Heart right ventricle (tissue), 16 donors: ENCODE measurements around the gene CA10. TPM values are rescaled to one million over a fixed set of nuclear protein-coding genes. Genes with fewer than 3 reads are reported as not detected.

Experiments
- ATAC-seq, 8 donors: fragments of 200-7000 bp; cut with Tn5 transposase; one replicate each; pipeline ENCODE4 v1.9.1; 2020; ENCODE audit warnings: mild to moderate bottlenecking in 8 of 8, moderate library complexity in 8 of 8, moderate number of reproducible peaks in 1 of 8
- DNase-seq, 2 donors: peaks; one replicate each; pipeline ENCODE4 v3.0.0-alpha.2; 2020
- H3K27ac ChIP-seq, 10 donors: fragments of 200-600 bp; sonication (generic) in 2 of 10; one replicate each; pipeline versions ENCODE4 v1.5.0 to v1.8.0; 2020 to 2022; ENCODE audit warnings: mild to moderate bottlenecking in 3 of 10
- H3K27me3 ChIP-seq, 7 donors: fragments of 200-600 bp; one replicate each; pipeline ENCODE4 v1.8.0; 2021 to 2022; ENCODE audit warnings: mild to moderate bottlenecking in 2 of 7
- H3K36me3 ChIP-seq, 9 donors: fragments of 200-600 bp; sonication (generic) in 1 of 9; one replicate each; pipeline versions ENCODE4 v1.5.0 to v1.8.0; 2020 to 2022; ENCODE audit warnings: mild to moderate bottlenecking in 2 of 9
- H3K4me1 ChIP-seq, 9 donors: fragments of 200-600 bp; sonication (generic) in 1 of 9; one replicate each; pipeline versions ENCODE4 v1.5.0 to v1.8.0; 2020 to 2022; ENCODE audit warnings: mild to moderate bottlenecking in 4 of 9
- H3K4me3 ChIP-seq, 10 donors: fragments of 200-600 bp; sonication (generic) in 2 of 10; one replicate each; pipeline versions ENCODE4 v1.5.0 to v1.8.0; 2020 to 2022; ENCODE audit warnings: mild to moderate bottlenecking in 7 of 10, moderate library complexity in 2 of 10
- H3K9me3 ChIP-seq, 11 donors: fragments of 200-600 bp in 10 of 11; sonication (generic) in 2 of 11; one replicate each; pipeline versions ENCODE4 v1.5.0 to v1.8.0; 2013 to 2022; ENCODE audit warnings: mild to moderate bottlenecking in 2 of 11, control low read depth in 1 of 11, moderate library complexity in 1 of 11
- WGBS, 2 donors: extraction: QIAGEN DNeasy Blood & Tissue Kit; methylation state at CpG; one replicate each; pipeline ENCODE4 v1.1.7; 2013; ENCODE audit warnings: inconsistent platforms in 1 of 2; 5-methylcytosine and 5-hydroxymethylcytosine counted together
- intact Hi-C, 10 donors: fragments of 100-400 bp; cut with DNase I; formaldehyde crosslinking; loops; one replicate each; pipeline versions ENCODE4 v1.11.1 to v1.14.2; 2022
- polyA plus RNA-seq, 2 donors: library from polyadenylated mRNA; stranded (reverse); fragments of 200-250 nt; gene quantifications; one replicate each; pipeline ENCODE4 v1.2.3, GENCODE V29; 2013
- total RNA-seq, 10 donors: library from RNA; stranded (reverse); fragmentation: NEBNext Ultra II Directional in 3 of 10; extraction: Animal tissue kit (Norgen Biotek cat#: 25700) in 3 of 10; gene quantifications; one replicate each; pipeline versions ENCODE4 v1.2.1 to v1.2.4, GENCODE V29; 2021 to 2023
- TF ChIP-seq, protein P1 (sequence below), 9 donors: fragments of 200-600 bp; sonication (generic) in 2 of 9; IDR thresholded peaks; one replicate each; pipeline versions ENCODE4 v1.5.0 to v1.8.0; 2021 to 2022; ENCODE audit warnings: antibody characterized with exemption in 9 of 9, mild to moderate bottlenecking in 5 of 9, moderate library complexity in 1 of 9
- donor health status: Arrhythmogenic right ventricular cardiomyopathy.
- donor health status: ischemic (EF 13 %, LVEDD 7.1; RV severe dilation, severe dysfunction).
- donor health status: healthy with polysubstance abuse.
- donor health status: DM: no; HTN: yes; CAD: no.
- donor health status: DM: no; HTN: no; CAD: no.
- donor health status: ischemic (EF 25% LVEDD 6.9; RV normal size, moderate dysfunction).
- donor health status: ischemic (EF 25% LVEDD 5.7; RV mildly dilated, moderate dysfunction).
- donor health status: healthy.
- donor health status: DM: yes; HTN: yes; CAD: no.
- donor health status: Ischemic cardiomyopathy.
- donor health status: ischemic (EF 35%, LVEDD 5.7; RV mildly dilated, moderate dysfunction).
- donor health status: nonischemic (EF 11% LVEDD 7.7; RV severe dilation, severe dysfunction).
- donor health status: DM: yes; HTN: yes; CAD: no.
- donor health status: PGD.
- donor health status: ischemic (EF 29% LVEDD 5.4; RV normal size, mild dysfunction).
- donor health status: nonischemic (EF 23%, LVEDD 6.1; RV moderate dilation, normal function).

CA10 gene
- total and polyA plus RNA-seq, 12 donors, result not detected

DNA sequence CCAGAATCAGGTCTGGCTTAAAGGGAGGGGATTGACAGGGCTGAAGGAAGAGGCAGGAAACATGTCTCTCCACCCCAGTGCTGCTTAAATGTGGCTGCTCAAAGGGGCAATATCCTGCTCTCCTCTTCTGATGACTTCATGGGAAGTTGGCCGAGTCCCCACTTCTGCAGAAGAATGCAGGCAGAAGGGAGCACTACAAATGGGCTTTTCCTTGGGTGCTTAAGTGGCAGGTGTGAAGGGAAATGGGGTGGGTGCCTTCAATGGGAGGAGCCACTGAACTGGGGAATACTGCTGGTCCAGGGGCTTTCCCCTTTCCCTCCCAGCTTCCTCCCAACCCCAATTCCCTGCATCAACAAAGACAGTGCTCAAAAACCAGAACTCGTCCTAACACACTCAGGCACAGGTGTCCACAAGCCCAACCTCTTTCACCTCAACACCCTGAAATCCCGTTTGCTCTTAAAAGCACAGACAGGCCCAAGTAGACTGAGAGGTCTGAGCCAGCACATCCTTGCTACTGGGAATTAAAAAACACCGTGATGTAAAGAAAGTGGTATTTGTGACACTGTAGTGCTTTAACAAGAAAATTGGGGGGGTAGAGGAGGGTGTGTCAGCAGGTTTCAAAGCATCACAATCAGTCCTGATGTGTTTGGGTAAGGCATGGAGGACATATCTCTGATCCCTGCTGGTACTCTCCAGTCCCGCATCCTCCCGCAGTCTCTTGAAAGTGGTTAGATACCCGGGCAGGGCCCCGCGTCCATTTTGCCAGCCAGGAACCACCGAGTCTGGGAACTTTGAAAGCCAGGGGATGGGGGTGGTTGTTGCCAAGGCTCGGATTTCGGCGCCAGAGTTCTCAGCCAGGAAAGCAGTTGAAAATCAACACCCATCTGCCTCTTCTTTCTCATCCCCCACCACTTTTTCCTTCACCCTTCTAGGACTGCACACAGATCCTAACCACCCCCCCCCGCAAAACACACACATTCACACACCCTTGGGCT lies 1.6 kb downstream of the CA10 start:
- DNase-seq, result no peak
- H3K4me1 ChIP-seq, result peaks cover 0 to 7% (median 0%) of the 10 kb centered on the region in 9 donors
- no peak overlapping the region for H3K4me3 ChIP-seq
- no peak overlapping the region for H3K27ac ChIP-seq
- 10 to 15% methylated on average over 14 of the region's 14 CpGs for WGBS, 2 donors
- H3K9me3 ChIP-seq, result no peaks in the 10 kb centered on the region
- TF ChIP-seq, protein P1, sequence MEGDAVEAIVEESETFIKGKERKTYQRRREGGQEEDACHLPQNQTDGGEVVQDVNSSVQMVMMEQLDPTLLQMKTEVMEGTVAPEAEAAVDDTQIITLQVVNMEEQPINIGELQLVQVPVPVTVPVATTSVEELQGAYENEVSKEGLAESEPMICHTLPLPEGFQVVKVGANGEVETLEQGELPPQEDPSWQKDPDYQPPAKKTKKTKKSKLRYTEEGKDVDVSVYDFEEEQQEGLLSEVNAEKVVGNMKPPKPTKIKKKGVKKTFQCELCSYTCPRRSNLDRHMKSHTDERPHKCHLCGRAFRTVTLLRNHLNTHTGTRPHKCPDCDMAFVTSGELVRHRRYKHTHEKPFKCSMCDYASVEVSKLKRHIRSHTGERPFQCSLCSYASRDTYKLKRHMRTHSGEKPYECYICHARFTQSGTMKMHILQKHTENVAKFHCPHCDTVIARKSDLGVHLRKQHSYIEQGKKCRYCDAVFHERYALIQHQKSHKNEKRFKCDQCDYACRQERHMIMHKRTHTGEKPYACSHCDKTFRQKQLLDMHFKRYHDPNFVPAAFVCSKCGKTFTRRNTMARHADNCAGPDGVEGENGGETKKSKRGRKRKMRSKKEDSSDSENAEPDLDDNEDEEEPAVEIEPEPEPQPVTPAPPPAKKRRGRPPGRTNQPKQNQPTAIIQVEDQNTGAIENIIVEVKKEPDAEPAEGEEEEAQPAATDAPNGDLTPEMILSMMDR (IDR thresholded peaks at IDR 0.05), result no peak
- no peak for ATAC-seq
- intact Hi-C loops, result loop anchor here in 1 of 10 donors (5.0 kb wide), 1 partner anchor 50 kb away; no protein-coding TSS in a partner anchor
- no peaks in the 10 kb centered on the region for H3K36me3 ChIP-seq
- H3K27me3 ChIP-seq, result peaks cover 17 to 82% (median 60%) of the 10 kb centered on the region in 7 donors

DNA sequence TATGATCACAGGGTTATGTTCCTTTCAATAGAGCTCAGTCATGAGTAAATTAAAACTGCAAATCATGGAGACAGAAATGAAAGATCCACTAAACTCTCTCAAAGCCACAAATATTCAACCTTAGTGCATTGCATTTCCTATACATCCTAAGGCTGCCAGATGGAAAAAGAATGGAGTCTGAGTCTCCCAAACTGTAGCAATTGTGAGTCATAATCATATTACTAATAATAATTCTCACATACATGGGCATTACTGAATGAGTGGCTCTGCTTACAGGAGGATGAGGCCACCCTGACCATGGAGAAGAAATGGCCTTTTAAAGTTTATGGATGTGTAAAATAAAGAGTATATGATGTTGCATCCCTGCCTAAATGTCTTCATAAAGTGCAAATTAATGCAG lies 3.2 kb downstream of the CA10 start:
- ATAC-seq, result no peak
- Histone ChIP-seq H3K4me1 (peaks cover 0 to 7% (median 0%) of the 10 kb centered on the region in 9 donors), H3K27ac (no peak overlapping the region), H3K9me3 (no peaks in the 10 kb centered on the region), H3K27me3 (peaks cover 17 to 66% (median 54%) of the 10 kb centered on the region in 7 donors), H3K4me3 (no peak overlapping the region), H3K36me3 (no peaks in the 10 kb centered on the region)
- intact Hi-C loops, result loop anchor here in 1 of 10 donors (5.0 kb wide), 1 partner anchor 52 kb away; no protein-coding TSS in a partner anchor
- TF ChIP-seq, protein P1 (IDR thresholded peaks at IDR 0.05), result no peak
- no peak for DNase-seq

DNA sequence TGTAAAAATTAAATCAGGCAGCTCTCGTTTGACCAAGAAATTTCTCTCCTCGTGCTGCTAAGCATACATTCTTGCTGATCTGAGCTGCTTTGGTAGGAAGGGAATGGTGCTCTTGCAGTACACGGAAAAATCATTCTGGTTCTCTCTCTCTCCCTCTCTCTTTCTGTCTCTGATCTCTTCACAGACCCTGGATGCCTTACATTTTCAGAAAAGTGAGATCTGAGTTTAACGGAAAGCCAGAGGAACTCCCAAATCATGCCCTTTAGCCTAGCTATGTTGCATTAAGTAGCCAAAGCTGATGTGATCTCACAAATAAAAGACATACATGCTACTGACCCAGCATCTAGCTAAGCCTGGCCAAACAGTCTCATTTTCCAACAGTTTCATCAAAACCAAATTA lies 4.0 kb downstream of the CA10 start:
- H3K27me3 ChIP-seq, result peaks cover 17 to 58% (median 46%) of the 10 kb centered on the region in 7 donors
- DNase-seq (no peak), ATAC-seq (no peak)
- no peak overlapping the region for H3K4me3 ChIP-seq
- H3K27ac ChIP-seq, result no peak overlapping the region
- intact Hi-C loops, result no loop called here
- H3K4me1 ChIP-seq, result peaks cover 0 to 7% (median 0%) of the 10 kb centered on the region in 9 donors
- 51 to 62% methylated on average over 4 of the region's 4 CpGs for WGBS, 2 donors
- no peaks in the 10 kb centered on the region for H3K36me3 ChIP-seq
- no peaks in the 10 kb centered on the region for H3K9me3 ChIP-seq
- TF ChIP-seq, protein P1 (IDR thresholded peaks at IDR 0.05), result no peak

DNA sequence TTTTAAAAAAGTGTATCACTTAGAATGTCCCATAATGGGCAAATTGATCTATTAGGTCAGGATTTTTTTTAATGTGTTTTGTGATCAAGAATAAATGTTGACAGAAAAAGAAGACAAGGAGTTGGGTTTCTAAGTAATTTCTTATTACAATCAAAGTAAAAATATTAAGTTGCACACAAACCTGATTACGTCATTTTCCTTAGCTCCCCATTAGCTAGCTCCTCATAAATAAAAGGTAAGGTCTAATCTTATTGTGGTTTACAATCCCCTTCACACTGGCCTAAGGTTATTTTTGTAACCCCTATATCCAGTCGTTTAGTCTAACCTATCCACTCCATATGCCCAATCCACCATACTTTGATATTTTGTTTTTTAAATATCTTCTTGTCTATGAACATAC lies 7.6 kb downstream of the CA10 start:
- intact Hi-C loops, result no loop called here
- DNase-seq (no peak), ATAC-seq (no peak)
- peaks cover 0 to 22% (median 11%) of the 10 kb centered on the region in 7 donors for H3K27me3 ChIP-seq
- no peaks in the 10 kb centered on the region for H3K4me1 ChIP-seq
- 68 to 79% methylated on average over 2 of the region's 2 CpGs for WGBS, 2 donors
- H3K9me3 ChIP-seq, result no peaks in the 10 kb centered on the region
- H3K4me3 ChIP-seq, result no peak overlapping the region
- TF ChIP-seq, protein P1 (IDR thresholded peaks at IDR 0.05), result no peak
- H3K36me3 ChIP-seq, result no peaks in the 10 kb centered on the region
- H3K27ac ChIP-seq, result no peak overlapping the region
